Sigmoid colon (tissue), 7 donors: ENCODE measurements around the gene ALCAM. TPM values are rescaled to one million over a fixed set of nuclear protein-coding genes. Genes with fewer than 3 reads are reported as not detected.

Experiments
- DNase-seq: peaks from one replicate; pipeline ENCODE4 v3.0.0-alpha.2; 2019
- H3K27ac ChIP-seq, 4 donors: fragments of 200-600 bp; sonication (generic); one replicate each; pipeline ENCODE4 v1.5.1; 2016 to 2019; ENCODE audit warnings: mild to moderate bottlenecking in 1 of 4
- H3K27me3 ChIP-seq, 3 donors: fragments of 200-600 bp; sonication (generic); one replicate each; pipeline ENCODE4 v1.5.1; 2019; ENCODE audit warnings: mild to moderate bottlenecking in 1 of 3
- H3K36me3 ChIP-seq, 4 donors: fragments of 200-600 bp; sonication (generic); one replicate each; pipeline ENCODE4 v1.5.1; 2016 to 2019
- H3K4me1 ChIP-seq, 4 donors: fragments of 200-600 bp; sonication (generic); one replicate each; pipeline ENCODE4 v1.5.1; 2017 to 2019
- H3K4me3 ChIP-seq, 4 donors: fragments of 200-600 bp; sonication (generic); one replicate each; pipeline ENCODE4 v1.5.1; 2017 to 2019; ENCODE audit warnings: mild to moderate bottlenecking in 2 of 4, moderate library complexity in 1 of 4
- H3K9me3 ChIP-seq, 4 donors: fragments of 200-600 bp in 3 of 4; sonication (generic) in 3 of 4; one replicate each; pipeline versions ENCODE4 v1.5.1 to v1.6.1; 2013 to 2019
- CTCF ChIP-seq, 4 experiments: fragments of 450-650 bp in 3 of 4; fragments of 200-600 bp in 1 of 4; IDR thresholded peaks; one replicate each; pipeline ENCODE4 v1.5.1; 2016 to 2019; ENCODE audit warnings: antibody characterized with exemption in 4 of 4, mild to moderate bottlenecking in 3 of 4, moderate library complexity in 2 of 4
- EP300 ChIP-seq, 4 donors: sonication (generic); formaldehyde crosslinking; IDR thresholded peaks; one replicate each; pipeline ENCODE4 v1.6.1; 2017; ENCODE audit warnings: antibody characterized with exemption in 4 of 4
- POLR2A ChIP-seq, 2 donors: fragments of 450-650 bp; IDR thresholded peaks; one replicate each; pipeline ENCODE4 v1.6.1; 2016; ENCODE audit warnings: antibody characterized with exemption in 2 of 2, mild to moderate bottlenecking in 2 of 2, moderate library complexity in 2 of 2
- POLR2AphosphoS5 ChIP-seq, 4 donors: sonication (generic); formaldehyde crosslinking; IDR thresholded peaks; one replicate each; pipeline ENCODE4 v1.6.1; 2017; ENCODE audit warnings: antibody characterized with exemption in 4 of 4
- WGBS, 2 donors: extraction: QIAGEN DNeasy Blood & Tissue Kit; methylation state at CpG; one replicate each; pipeline ENCODE4 v1.1.7; 2013; 5-methylcytosine and 5-hydroxymethylcytosine counted together
- intact Hi-C: fragments of 100-400 bp; cut with DNase I; formaldehyde crosslinking; loops from one replicate; pipeline ENCODE4 v1.15.1; 2023
- polyA plus RNA-seq, 3 donors: library from polyadenylated mRNA; stranded (reverse); fragments of 200-250 nt; gene quantifications; one replicate each; pipeline ENCODE4 v1.2.3, GENCODE V29; 2013
- total RNA-seq, 4 donors: library from RNA; depleted of rRNA; stranded (reverse); fragments of >200 nt; gene quantifications; one replicate each; pipeline ENCODE4 v1.1.0, GENCODE V29; 2016
- donor health status: healthy with polysubstance abuse.
- donor health status: Bipolar disorder and iron deficiency.
- donor health status: healthy.

Gene ALCAM
- total and polyA plus RNA-seq, 7 donors: 1.8 to 45.1 (median 16.0) TPM

GRCh38 chr3:105502333-105502732 lies 135.6 kb downstream of the ALCAM start:
- no peak for DNase-seq
- Histone ChIP-seq H3K4me3 (no peak overlapping the region), H3K36me3 (no peaks in the 10 kb centered on the region), H3K4me1 (no peaks in the 10 kb centered on the region), H3K27ac (no peak overlapping the region), H3K9me3 (no peaks in the 10 kb centered on the region), H3K27me3 (no peaks in the 10 kb centered on the region)
- intact Hi-C loops: no loop called here
- 86 to 91% methylated on average over 2 of the region's 2 CpGs for WGBS, 2 donors
- TF ChIP-seq CTCF (IDR thresholded peaks at IDR 0.05): no peak
- no peak for TF ChIP-seq POLR2AphosphoS5 (IDR thresholded peaks at IDR 0.05)
- TF ChIP-seq POLR2A (IDR thresholded peaks at IDR 0.05): no peak
- TF ChIP-seq EP300 (IDR thresholded peaks at IDR 0.05): no peak

- Histone ChIP-seq H3K4me1 (no peaks in the 10 kb centered on the region), H3K27me3 (no peaks in the 10 kb centered on the region), H3K4me3 (no peak overlapping the region), H3K27ac (no peak overlapping the region), H3K9me3 (no peaks in the 10 kb centered on the region), H3K36me3 (no peaks in the 10 kb centered on the region)
- no peak for TF ChIP-seq POLR2AphosphoS5 (IDR thresholded peaks at IDR 0.05)
- TF ChIP-seq EP300 (IDR thresholded peaks at IDR 0.05): no peak
- no peak for TF ChIP-seq CTCF (IDR thresholded peaks at IDR 0.05)
- no peak for TF ChIP-seq POLR2A (IDR thresholded peaks at IDR 0.05)
- DNase-seq: no peak
- intact Hi-C loops: no loop called here
- 84% methylated on average over 3 of the region's 3 CpGs for WGBS, 2 donors
Observed at GRCh38 chr3:105503191-105503593, 136.5 kb downstream of the ALCAM start.

GRCh38 chr3:105504440-105504951 lies 137.8 kb downstream of the ALCAM start:
- 91% methylated on average over 13 of the region's 13 CpGs for WGBS, 2 donors
- H3K4me1 ChIP-seq: no peaks in the 10 kb centered on the region
- no peak for DNase-seq
- no peak for TF ChIP-seq EP300 (IDR thresholded peaks at IDR 0.05)
- no peak for TF ChIP-seq CTCF (IDR thresholded peaks at IDR 0.05)
- TF ChIP-seq POLR2AphosphoS5 (IDR thresholded peaks at IDR 0.05): no peak
- TF ChIP-seq POLR2A (IDR thresholded peaks at IDR 0.05): no peak
- H3K27ac ChIP-seq: no peak overlapping the region
- H3K4me3 ChIP-seq: no peak overlapping the region
- H3K9me3 ChIP-seq: no peaks in the 10 kb centered on the region
- H3K36me3 ChIP-seq: no peaks in the 10 kb centered on the region
- intact Hi-C loops: no loop called here
- no peaks in the 10 kb centered on the region for H3K27me3 ChIP-seq

GRCh38 chr3:105505170-105505569 lies 138.5 kb downstream of the ALCAM start:
- H3K9me3 ChIP-seq: no peaks in the 10 kb centered on the region
- 84 to 92% methylated on average over 5 of the region's 5 CpGs for WGBS, 2 donors

More at GRCh38 chr3:105505170-105505569, 138.5 kb downstream of the ALCAM start:
- no peak overlapping the region for H3K4me3 ChIP-seq
- H3K36me3 ChIP-seq: no peaks in the 10 kb centered on the region
- no peaks in the 10 kb centered on the region for H3K4me1 ChIP-seq
- no peak for DNase-seq
- no peak overlapping the region for H3K27ac ChIP-seq
- no peaks in the 10 kb centered on the region for H3K27me3 ChIP-seq
- intact Hi-C loops: no loop called here
- TF ChIP-seq POLR2A (IDR thresholded peaks at IDR 0.05): no peak
- TF ChIP-seq CTCF (IDR thresholded peaks at IDR 0.05): no peak
- TF ChIP-seq POLR2AphosphoS5 (IDR thresholded peaks at IDR 0.05): no peak
- no peak for TF ChIP-seq EP300 (IDR thresholded peaks at IDR 0.05)
